Measurements from ENCODE around the gene APOL2.
A peak's percentile ranks its signal among the peaks of the same experiment; 100 is the strongest.
"Not testable (repeated sequence)": the region's sequence is repeated elsewhere in the genome, so short reads cannot be mapped to it uniquely, and the experiment has no call there.

APOL2 gene

DNA sequence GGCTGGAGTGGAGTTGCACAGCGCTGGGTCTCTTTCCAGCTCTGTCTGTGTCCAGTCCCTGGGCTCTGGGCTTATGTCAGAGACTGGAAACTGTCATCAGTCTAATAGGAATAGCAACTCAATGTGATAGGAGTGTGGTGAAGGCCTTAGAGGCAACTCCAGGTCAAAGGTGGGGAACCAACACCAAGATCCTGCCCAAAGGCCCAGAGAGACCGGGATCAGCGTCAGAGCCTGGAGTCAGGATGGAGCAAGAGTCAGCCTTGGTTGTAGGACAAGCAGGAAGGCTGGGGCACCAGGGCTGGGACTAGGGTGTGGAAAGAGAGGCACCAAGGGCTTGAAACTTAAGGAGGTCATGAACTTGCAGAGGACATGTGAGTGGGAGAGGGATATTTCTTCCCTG lies 23.0 kb upstream of the APOL2 start:
- DNase-seq (ENCODE audit: low spot score) = not testable (repeated sequence)

DNA sequence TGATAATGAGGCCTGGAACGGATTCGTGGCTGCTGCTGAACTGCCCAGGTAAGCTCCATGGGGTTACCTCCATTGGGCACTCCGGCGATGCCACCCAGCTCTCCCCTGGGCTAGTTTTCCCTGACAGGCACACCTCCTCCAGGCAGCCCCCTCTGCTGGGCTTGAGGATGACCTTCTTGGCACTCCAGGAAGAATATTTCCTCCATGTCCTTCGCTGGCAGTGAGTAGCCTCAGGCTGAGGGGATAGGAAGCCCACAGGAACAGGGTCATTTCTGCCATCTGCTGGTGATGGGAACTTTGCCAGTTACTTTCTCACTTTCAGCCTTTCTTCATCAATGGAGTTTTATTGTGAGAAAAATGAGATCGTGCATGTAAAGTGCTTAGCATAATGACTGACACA lies 22.3 kb upstream of the APOL2 start:
- not testable (repeated sequence) for DNase-seq (ENCODE audit: low spot score)

DNA sequence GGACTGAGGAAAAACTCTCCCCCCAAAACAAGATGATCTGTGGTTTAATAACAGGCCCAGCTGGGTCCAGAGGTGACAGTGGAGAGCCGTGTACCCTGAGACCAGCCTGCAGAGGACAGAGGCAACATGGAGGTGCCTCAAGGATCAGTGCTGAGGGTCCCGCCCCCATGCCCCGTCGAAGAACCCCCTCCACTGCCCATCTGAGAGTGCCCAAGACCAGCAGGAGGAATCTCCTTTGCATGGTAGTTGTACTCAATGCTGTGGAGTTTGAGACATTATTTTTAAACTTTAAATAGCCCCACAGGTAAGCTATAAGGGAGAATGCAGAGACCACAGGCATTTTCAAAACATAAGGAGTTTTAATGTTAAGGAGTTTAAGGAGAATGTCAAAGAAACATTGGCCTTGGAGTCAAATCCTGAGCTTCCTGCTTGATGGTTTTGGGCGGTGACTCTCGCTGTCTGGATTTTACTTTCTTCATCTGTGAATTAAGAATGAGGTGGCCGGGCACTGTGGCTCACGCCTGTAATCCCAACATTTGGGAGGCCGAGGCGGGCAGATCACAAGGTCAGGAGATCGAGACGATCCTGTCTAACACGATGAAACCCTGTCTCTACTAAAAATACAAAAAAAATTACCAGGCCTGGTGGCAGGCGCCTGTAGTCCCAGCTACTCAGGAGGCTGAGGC lies 20.4 kb upstream of the APOL2 start:
- no peak for DNase-seq (ENCODE audit: low spot score)

DNA sequence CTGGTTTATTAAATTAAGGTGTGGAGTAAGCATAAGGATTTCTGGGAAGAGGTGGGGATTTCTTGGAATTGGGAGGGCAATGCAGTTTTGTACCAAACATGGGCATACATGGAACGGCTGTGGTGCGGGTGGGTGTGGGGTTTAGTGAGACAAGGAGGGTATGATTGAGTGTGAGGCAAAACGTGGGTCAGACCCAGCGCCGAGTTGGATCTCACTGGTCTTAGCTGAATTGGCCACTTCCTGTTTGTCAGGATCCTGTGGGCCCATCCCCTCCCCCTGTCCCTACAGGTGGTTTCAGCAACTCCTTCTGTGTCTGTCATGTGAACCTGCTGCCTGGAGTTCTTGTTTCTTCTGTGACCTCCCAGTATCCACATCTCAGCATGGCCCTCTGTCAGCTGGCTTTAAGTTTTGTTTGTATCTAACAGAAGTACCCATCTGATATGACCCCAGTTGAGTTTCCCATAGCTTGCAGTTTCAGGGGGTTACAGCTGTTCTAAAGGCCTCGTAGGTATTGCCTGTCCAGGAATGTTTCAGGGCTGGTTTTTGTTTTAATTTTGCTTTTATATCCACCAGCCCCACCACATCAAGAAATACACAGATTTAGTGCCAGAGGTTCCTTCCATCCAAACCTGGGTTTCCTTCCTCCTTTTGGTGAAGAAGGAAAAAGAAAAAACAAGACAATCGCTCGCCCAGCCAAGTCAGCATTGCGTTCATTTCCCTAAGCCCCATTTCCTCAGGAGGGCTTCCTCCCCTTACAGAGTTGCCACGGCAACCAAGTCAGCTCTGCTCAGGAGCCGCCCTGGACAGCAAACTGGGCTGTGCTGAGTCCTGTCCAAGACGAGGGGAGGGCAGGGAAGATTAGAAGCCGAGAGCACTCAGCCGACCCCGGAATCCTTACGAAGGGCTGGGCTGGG lies 19.6 kb upstream of the APOL2 start:
- DNase-seq (ENCODE audit: low spot score) = no peak

DNA sequence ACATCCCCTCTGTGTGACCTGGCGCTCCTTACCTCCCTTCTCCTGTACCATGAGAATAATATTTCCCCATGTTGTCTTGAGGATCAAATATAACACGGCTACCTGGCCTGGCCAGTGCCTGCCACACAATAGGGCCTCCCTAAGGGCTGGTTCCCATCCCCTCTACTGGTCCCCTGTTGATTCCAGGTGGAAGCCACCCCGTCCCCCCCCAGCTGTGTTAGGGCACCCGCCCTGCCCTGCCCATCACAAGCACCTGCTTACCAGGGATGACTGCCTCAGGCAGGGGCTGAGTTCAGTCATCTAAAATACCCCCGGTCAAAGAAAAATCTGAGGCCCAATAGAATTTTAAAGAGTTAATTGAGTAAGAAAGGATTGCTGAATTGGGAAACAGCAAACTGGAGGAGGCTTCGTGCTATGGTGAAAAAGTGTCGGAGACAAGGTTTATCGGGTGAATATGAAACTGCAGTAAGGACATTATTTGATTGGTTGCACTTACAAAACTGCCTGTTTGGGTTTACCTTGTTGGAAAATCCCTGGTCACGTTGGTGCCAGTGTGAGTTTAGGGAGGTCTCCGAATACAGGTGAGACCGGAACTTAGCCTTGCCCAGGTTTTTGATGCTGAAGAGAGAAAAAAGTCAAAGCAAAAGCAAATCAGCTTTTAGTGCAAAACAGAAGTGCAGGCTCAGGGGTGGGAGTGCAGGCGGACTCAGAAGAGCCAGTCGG lies 18.8 kb upstream of the APOL2 start:
- no peak for DNase-seq (ENCODE audit: low spot score)

DNA sequence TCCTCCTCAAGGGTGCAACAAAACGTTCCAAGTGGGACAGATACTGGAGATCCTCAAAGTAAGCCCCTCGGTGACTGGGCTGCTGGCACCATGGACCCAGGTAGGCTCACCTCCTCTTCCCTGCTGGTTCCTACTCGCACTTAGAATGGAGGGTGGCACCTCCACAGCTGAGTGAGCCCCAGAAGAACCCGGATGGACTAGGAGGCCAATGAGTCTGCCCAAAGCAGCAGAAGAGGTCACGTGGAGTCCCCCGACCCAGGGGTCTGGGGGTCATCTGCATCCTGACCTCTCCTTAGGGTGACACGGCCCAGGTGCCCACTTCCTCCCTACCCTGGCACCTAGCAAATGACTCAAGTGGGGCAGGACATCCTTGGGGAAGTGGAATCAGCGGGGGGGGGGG lies 18.0 kb upstream of the APOL2 start:
- no peak for DNase-seq (ENCODE audit: low spot score)

DNA sequence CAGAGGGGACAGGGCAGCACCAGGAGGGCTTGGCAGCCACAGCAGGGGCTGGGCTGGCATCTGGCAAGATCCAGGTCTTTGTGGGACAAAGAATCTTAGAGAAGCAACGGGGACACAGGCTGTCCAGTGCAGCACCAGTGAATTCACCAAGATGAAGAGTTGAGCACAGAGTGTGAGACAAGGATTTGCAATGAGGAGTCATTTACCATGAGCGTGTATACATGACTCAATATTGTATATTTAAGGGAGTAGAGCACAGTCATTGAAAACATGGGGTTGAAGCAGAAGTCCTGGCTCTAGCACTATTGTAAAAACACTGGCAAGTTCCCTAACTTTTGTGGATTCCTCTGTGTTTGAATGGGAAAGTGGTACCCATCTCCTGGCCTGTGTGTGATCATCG lies 17.2 kb upstream of the APOL2 start:
- DNase-seq (ENCODE audit: low spot score) = no peak

DNA sequence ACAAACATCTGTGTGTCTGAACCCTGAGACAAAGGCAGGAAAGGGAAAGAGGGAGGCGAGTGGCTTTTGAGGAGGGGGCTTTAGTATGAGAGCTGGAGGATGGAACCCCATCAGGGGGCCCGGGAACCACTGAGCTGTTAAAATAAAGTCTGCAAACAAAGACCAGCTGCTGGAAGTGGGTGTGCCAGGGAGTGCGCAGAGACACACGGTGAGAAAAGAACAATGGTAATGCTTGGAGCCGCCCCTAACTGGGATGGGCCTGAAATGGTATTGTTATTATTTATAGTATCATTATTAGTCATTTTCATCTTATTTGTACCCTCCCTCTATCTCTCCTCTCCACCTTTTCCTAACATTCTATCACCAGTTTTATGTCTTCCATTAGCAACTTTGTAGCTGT lies 16.2 kb upstream of the APOL2 start:
- not testable (repeated sequence) for DNase-seq (ENCODE audit: low spot score)

DNA sequence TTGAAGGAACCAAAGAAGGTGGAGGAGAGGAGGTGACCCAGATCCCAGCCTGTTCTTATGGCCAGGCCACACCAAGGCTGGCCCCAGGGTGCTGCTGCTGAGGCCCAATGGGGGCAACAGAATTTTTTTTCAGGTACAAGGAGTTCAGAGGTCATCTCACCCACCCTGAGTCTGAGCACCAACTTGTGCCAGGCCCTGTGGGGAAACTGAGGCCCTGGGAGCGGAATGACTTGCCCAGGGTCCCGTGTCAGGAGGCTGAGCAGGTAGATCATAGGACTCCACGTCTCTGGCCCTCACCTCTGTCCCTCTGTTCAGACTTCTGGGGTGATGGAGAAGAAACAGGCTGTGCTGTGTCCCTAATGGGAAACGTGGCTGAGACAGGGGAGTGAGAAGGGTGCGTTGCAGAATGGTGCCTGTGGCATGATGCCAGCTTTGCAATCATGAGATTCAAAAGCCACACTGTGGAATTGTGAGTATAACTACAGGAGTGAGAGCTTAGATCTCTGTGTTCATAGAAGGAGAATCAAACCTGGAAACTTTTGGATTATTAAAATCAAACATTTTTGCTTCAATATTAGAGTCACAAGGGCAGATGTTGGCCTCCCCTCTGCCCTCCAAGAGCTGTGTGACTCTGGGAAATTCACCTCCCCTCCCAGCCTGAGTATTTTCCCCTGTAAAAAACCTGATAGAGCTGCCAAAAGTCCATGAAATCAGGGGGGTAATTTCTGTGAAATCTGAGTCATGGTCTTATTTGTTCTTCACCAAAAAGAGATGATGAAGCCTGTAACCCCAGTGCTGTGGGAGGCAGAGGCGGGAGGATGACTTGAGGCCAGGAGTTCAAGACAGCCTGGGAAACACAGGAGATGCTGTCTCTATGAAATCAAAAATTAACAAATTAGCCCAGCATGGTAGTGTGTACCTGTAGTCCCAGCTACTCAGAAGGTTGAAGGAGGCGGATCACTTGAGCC lies 14.5 kb upstream of the APOL2 start:
- DNase-seq (ENCODE audit: low spot score) = no peak

DNA sequence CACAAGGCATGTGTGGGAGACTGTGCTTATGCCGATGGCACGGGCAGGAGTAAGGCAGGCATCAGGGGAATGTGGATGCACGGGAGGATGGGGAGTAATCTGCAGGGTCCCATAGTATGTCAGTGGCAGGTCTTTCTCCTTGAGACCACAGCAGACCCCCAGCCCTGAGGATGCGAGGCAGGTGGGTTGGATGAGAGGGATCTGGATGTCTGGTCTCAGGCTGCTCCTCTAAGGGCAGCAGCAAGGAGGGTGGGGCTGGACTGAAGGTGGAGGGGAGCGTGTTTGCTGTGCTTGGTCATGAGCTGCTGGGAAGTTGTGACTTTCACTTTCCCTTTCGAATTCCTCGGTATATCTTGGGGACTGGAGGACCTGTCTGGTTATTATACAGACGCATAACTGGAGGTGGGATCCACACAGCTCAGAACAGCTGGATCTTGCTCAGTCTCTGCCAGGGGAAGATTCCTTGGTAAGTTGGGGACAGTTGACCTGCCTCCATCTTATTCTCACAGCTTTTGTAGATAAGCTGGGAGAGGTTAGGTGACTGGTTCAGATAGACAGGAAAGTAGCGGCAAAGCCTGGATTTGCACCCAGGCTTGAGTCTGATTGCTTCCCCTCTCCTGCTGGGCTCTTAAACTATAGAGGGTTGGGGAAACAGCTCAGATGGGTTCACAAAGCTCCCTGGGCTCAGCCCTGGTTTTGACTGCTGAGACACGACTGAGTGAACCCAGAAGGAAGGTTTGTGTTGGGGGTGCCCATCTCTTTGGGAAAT lies 13.6 kb upstream of the APOL2 start, which contains the start of gene APOL1:
Gene APOL1, plus strand, starts transcription at position 380 of the 769 bp plus-strand sequence. CDS start 1,823 bp downstream, outside the sequence.
- peak; percentile 42 for DNase-seq (ENCODE audit: low spot score)

DNA sequence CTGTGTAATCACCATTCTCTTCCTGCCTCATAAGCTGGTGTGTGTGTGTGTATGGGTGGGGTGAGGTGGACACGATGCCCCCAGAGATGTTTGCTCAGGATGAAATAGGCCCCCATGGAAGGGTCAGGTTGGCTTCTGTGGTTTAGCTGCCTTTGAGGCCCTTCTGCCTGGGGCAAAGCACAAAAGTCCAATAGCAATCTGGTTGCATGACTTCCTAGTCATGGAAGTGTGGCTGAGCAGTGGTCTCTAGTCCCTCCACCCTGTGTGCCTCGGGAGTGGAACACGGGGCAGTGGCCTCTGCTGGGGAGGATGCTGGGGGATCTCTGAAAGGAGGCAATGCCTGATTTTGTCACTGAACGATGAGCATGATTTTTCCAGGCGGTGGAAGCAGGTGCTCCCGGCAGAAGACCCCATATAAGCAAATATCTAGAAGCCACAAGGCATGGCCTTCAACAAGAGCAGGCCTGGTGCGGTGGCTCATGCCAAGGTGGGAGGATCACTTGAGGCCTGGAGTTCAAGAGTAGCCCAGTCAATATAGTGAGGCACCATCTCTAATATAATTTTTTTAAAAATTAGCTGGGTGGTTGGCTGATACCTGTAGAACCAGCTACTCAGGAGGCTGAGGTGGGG lies 12.8 kb upstream of the APOL2 start:
- DNase-seq (ENCODE audit: low spot score) = not testable (repeated sequence)

DNA sequence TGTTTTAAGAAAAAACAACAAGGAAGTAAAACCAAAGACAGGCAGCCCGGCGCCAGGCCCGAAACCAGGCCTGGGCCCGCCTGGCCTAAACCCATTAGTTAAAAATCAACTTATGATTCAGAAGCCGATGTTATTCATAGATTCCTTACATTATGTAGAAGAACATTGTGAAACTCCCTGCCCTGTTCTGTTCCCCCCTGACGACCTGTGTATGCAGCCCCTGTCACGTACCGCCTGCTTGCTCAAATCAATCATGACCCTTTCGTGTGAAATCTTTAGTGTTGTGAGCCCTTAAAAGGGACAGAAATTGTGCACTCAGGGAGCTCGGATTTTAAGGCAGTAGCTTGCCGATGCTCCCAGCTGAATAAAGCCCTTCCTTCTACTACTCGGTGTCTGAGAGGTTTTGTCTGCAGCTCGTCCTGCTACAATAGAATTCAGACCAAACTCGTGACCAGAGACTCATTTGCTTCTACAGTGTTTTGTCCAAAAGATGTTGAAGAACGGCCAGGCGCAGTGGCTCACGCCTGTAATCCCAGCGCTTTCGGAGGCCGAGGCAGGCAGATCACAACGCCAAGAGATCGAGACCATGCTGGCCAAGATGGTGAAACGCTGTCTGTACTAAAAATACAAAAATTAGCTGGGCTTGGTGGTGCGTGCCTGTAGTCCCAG lies 11.1 kb upstream of the APOL2 start:
- DNase-seq (ENCODE audit: low spot score) = peak; percentile 74

DNA sequence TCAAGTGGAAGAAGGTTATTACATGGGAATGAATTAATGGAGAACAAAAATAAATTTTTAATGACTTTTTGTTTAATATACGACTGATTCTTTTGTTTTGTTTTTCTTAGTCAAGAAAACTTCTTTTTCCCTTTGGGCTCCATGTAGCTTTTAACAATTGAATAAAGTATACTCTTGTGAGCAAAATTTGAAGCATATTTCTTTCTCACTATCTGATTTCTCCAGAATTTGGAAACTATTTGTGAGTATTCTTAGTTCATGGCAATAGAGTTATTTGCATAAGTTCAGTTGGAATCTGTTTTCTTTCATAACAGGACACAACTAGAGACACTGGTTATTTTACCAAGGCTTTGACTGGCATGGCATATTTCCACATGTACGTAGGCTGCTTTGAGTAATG lies 9.8 kb upstream of the APOL2 start:
- no peak for DNase-seq (ENCODE audit: low spot score)

DNA sequence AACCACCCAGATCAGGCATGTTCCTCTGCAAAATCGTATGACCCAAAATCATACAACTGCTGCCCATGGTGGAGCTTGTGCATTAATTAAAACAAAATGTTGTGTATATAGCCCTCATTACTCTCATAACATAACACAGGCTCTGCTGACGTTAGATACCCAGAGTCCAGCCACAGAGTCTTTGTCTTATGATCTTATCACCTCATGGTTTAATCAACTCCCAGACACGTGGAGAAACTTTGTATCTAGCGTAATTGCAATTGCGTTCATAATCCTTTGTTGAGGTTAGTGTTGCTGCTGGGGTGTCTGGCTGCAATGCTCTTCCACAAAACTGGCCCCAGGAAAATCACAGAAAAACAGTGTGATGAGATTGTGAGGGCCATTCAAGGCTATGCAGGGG lies 8.6 kb upstream of the APOL2 start:
- DNase-seq (ENCODE audit: low spot score) = no peak

DNA sequence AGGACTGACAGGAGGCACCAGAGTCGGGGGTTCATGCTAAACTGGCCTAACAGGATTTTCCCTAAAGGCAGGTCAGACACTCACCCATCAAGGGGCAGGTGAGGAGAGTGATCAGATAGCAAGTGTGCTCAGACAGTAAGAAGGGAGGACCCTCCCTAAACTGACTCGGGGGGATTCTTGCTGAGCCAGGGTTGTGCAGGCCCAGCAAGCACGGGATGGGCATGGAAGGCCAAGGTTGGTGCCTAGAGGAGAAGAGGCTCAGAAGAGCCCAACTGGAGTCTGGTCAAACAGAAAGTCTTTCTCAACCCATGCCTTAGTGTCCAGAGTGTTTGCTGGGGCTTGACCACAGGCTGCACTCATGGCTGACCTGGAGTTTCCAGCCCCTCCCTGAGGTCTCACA lies 7.4 kb upstream of the APOL2 start:
- no peak for DNase-seq (ENCODE audit: low spot score)

DNA sequence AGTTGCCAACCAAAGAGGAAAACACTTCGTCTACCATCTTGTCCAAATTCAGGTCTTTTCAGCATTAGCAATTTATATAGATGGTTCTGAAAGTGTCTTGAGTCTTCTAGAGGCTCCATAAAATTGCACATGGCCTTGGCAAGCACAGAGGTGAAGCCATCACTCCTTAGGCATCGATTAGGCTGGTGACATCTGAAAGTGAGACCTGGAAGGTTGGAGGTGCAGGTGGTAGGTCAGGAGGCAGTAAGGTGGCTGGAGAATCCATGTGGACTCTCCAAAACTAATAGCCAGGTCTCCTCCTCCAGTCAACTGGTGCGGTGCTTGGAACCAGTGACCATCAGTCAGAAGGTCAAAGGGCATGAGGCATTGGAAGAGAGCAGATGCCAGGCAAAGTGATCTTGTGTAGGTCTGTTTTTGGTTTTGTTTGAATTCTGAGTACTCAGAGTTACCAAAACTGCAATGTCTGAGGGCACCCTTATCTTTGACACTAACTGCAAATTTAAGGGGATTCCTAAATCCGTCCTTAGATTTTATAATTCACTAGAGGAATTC lies 6.6 kb upstream of the APOL2 start:
- no peak for DNase-seq (ENCODE audit: low spot score)

DNA sequence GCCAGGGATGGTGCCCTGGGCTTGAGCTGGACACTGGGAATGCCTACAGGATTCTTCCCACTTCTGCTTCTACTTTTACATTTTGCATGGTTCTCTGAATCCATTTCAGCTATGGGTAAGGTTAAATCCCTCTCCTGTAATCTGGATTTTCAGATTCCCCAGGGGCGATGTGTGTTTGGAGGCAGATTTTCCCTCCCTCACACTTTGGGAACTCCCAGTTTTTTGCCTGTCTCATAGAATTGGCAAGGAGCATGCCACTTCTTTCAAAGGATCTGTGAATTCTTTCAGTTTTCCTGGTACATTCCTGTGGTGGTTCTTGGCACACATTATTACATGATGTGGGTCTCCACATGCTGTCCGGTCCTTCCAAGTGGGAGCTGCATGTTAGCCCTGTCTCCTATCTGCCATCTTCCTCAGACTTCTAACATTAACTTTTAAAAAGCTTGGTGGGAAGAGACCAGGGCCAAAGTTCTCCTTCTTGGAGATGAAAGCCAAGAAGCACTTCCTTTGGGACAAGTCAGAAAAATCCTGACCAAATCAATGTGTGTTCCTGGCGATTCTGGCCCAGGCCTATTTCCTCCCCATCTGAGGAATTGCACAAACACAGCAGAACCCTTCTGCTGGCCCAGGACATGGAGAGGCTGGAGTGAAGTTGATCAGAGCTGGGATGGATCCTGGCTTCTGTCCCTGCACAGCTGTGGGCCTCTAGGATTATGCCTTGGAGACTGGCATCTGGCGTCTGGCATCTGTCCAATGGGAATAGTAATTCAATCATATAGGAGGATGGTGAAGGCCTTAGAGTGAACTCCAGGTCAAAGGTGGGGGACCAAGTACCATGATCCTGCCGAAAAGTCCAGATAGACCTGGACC lies 5.4 kb upstream of the APOL2 start:
- no peak for DNase-seq (ENCODE audit: low spot score)

DNA sequence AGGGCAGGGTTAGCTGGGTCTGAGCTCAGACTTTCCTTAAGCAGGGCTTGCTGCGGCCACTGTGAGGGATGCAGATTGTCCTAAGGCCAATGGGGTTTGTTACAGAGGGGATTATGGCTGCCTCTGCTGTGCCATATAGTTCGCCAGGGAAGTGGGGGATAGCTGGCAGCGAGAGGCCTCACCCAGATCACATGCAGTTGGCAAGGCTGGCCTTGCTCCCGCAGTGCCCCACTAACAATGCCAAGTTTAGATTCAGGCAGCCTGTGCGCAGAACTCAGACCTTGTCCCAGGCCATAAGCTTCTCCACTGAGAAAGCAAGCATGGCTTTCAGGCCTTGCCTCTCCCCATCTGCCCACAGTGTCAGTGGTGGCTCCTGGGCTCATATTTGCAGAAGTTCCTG lies 4.7 kb upstream of the APOL2 start:
- DNase-seq (ENCODE audit: low spot score) = no peak

DNA sequence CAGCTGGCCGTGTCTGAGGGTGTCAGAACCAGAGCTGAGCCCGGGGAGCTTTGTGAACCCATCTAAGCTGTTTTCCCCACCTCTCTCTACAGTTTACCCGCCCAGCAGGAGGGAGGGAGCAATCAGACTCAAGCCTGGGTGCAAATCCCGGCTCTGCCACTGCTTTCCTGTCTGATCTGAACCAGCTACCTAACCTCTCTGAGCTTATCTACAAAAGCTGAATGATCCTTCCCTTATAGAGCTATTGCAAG lies 252 bp downstream of the APOL2 start:
- no peak for DNase-seq (ENCODE audit: low spot score)
